PC-3 (cell line): ENCODE data around the gene ARHGEF16. TPM values are rescaled to one million over a fixed set of nuclear protein-coding genes. Genes with fewer than 3 reads are reported as not detected.

Experiments
- ATAC-seq: fragments of 200-7000 bp; cut with Tn5 transposase; 2 replicates; pipeline ENCODE4 v1.9.1; 2020; ENCODE audit warnings: mild to moderate bottlenecking, moderate library complexity
- BruUV-seq: library from RNA; stranded (reverse); fragments of 400-500 nt; replicated peaks from 2 replicates; lab custom pipeline; 2021; lab: Mats Ljungman, UMichigan
- CTCF ChIA-PET: fragments of 300-600 bp; sonication (Branson Sonifier 250); formaldehyde crosslinking; loops from one replicate; lab custom pipeline; 2022; ENCODE audit warnings: antibody characterized with exemption; lab: Charles Lee
- POLR2A ChIA-PET: fragments of 300-600 bp; sonication (Branson Sonifier 250); formaldehyde crosslinking; loops from one replicate; lab custom pipeline; 2022; ENCODE audit warnings: antibody characterized with exemption; ENCODE audit not compliant: unreplicated experiment; lab: Charles Lee
- DNase-seq: peaks from one replicate; pipeline ENCODE4 v3.0.0-alpha.2; 2015
- H2AFZ ChIP-seq: fragments of 300-600 bp; sonication (generic); 2 replicates; pipeline ENCODE4 v1.6.0; 2016; ENCODE audit warnings: antibody characterized with exemption, low read length
- H3F3A ChIP-seq: fragments of 300-600 bp; sonication (generic); one replicate; pipeline ENCODE4 v1.6.0; 2017; ENCODE audit warnings: antibody characterized with exemption, low read length, control low read depth, mild to moderate bottlenecking; ENCODE audit not compliant: unreplicated experiment
- H3K27ac ChIP-seq: fragments of 300-600 bp; sonication (generic); 2 replicates; pipeline ENCODE4 v1.5.1; 2016; ENCODE audit warnings: mild to moderate bottlenecking, low read length
- H3K27me3 ChIP-seq: fragments of 300-600 bp; sonication (generic); 2 replicates; pipeline ENCODE4 v1.6.1; 2016; ENCODE audit warnings: low read length, mixed read lengths
- H3K36me3 ChIP-seq: fragments of 300-600 bp; sonication (generic); 2 replicates; pipeline ENCODE4 v1.6.1; 2016; ENCODE audit warnings: low read depth, mixed run types, low read length, mixed read lengths
- H3K4me1 ChIP-seq: fragments of 300-600 bp; sonication (generic); 2 replicates; pipeline ENCODE4 v1.5.1; 2016; ENCODE audit warnings: low read length; ENCODE audit not compliant: insufficient read depth
- H3K4me2 ChIP-seq: fragments of 300-600 bp; sonication (generic); 2 replicates; pipeline ENCODE4 v1.6.0; 2016; ENCODE audit warnings: low read length
- H3K4me3 ChIP-seq: fragments of 300-600 bp; sonication (generic); 2 replicates; pipeline ENCODE4 v1.5.1; 2016; ENCODE audit warnings: mild to moderate bottlenecking, low read length, mixed read lengths
- H3K79me2 ChIP-seq: fragments of 300-600 bp; sonication (generic); 2 replicates; pipeline ENCODE4 v1.6.1; 2017; ENCODE audit warnings: low read length, mixed read lengths
- H3K9ac ChIP-seq: fragments of 300-600 bp; sonication (generic); 2 replicates; pipeline ENCODE4 v1.6.0; 2016; ENCODE audit warnings: mild to moderate bottlenecking, low read length
- H3K9me2 ChIP-seq: fragments of 300-600 bp; sonication (generic); replicated peaks from 2 replicates; pipeline ENCODE4 v1.6.1; 2016; ENCODE audit warnings: mixed run types, low read length, mixed read lengths
- H3K9me3 ChIP-seq: fragments of 300-600 bp; sonication (generic); 2 replicates; pipeline ENCODE4 v1.6.1; 2016; ENCODE audit warnings: low read length, mixed read lengths
- H4K20me1 ChIP-seq: fragments of 300-600 bp; sonication (generic); 2 replicates; pipeline ENCODE4 v1.6.1; 2016; ENCODE audit warnings: low read length, mixed read lengths
- EZH2 ChIP-seq: fragments of 300-600 bp; sonication (generic); IDR thresholded peaks from one replicate; pipeline ENCODE4 v1.6.1; 2017; ENCODE audit warnings: antibody characterized with exemption, mild to moderate bottlenecking, low read length; ENCODE audit not compliant: unreplicated experiment
- EZH2phosphoT487 ChIP-seq: fragments of 300-600 bp; sonication (generic); IDR thresholded peaks from 2 replicates; pipeline ENCODE4 v1.6.1; 2018; ENCODE audit warnings: mild to moderate bottlenecking, antibody characterized with exemption, low read length, borderline replicate concordance
- intact Hi-C: fragments of 100-400 bp; cut with micrococcal nuclease; formaldehyde crosslinking; loops from 2 replicates; pipeline ENCODE4 v1.9.0; 2023
- total RNA-seq: library from RNA; depleted of rRNA; stranded (reverse); fragments of >200 nt; gene quantifications from 2 replicates; pipeline ENCODE4 v1.2.3, GENCODE V29; 2014
- TF ChIP-seq, protein P1 (sequence below): fragments of 300-600 bp; sonication (generic); conservative IDR thresholded peaks from 2 replicates; pipeline ENCODE4 v1.5.1; 2017; ENCODE audit warnings: antibody characterized with exemption, low read depth, mild to moderate bottlenecking, low read length

The ARHGEF16 gene
- total RNA-seq, 1 experiment from 2014 or later, result 54.3 TPM

DNA sequence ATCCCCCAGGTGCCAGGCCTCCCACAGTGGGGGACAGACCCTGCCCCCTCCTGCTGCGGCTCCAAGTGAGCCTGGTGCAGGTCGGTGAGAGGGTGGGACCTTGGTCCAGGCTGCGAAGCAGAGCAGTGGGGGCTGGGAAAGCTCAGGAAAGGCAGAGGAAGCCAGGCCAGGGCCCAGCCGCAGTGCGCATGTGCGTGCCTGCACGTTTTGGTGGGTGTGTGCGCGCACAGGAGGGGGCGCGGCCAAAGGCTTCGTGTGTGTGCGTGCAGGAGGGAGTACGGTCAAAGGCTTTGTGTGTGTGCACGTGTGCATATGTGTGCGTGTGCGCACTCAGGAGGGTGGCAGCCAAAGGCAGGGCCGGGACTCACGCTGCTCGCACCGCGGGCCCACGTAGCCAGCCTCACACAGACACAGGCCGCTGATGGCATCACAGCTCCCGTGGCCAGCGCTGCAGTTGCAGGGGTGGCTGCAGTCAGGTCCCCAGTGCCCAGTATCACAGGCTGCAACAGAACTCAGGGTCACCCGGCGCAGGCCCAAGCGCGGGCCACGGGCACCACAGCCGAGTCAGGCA, 45.9 kb downstream of the ARHGEF16 start:
- no peak overlapping the region for H3K4me3 ChIP-seq
- no peak for ATAC-seq
- H3F3A ChIP-seq, result no peaks in the 10 kb centered on the region
- no peak overlapping the region for H3K4me2 ChIP-seq
- no peak overlapping the region for H3K27ac ChIP-seq
- H3K36me3 ChIP-seq, result no peaks in the 10 kb centered on the region
- H3K4me1 ChIP-seq, result peaks cover 14% of the 10 kb centered on the region
- H4K20me1 ChIP-seq, result no peaks in the 10 kb centered on the region
- no TSS peak for BruUV-seq
- TF ChIP-seq, protein P1, sequence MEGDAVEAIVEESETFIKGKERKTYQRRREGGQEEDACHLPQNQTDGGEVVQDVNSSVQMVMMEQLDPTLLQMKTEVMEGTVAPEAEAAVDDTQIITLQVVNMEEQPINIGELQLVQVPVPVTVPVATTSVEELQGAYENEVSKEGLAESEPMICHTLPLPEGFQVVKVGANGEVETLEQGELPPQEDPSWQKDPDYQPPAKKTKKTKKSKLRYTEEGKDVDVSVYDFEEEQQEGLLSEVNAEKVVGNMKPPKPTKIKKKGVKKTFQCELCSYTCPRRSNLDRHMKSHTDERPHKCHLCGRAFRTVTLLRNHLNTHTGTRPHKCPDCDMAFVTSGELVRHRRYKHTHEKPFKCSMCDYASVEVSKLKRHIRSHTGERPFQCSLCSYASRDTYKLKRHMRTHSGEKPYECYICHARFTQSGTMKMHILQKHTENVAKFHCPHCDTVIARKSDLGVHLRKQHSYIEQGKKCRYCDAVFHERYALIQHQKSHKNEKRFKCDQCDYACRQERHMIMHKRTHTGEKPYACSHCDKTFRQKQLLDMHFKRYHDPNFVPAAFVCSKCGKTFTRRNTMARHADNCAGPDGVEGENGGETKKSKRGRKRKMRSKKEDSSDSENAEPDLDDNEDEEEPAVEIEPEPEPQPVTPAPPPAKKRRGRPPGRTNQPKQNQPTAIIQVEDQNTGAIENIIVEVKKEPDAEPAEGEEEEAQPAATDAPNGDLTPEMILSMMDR, result no peak
- TF ChIP-seq EZH2phosphoT487, result no peak
- no peaks in the 10 kb centered on the region for H3K9me3 ChIP-seq
- no peaks in the 10 kb centered on the region for H3K9me2 ChIP-seq
- POLR2A ChIA-PET, result no interaction called here
- CTCF ChIA-PET, result no interaction called here
- H3K79me2 ChIP-seq, result no peaks in the 10 kb centered on the region
- H2AFZ ChIP-seq, result no peak overlapping the region
- no peak for DNase-seq
- intact Hi-C loops, result no loop called here
- H3K9ac ChIP-seq, result no peak overlapping the region
- no peaks in the 10 kb centered on the region for H3K27me3 ChIP-seq

DNA sequence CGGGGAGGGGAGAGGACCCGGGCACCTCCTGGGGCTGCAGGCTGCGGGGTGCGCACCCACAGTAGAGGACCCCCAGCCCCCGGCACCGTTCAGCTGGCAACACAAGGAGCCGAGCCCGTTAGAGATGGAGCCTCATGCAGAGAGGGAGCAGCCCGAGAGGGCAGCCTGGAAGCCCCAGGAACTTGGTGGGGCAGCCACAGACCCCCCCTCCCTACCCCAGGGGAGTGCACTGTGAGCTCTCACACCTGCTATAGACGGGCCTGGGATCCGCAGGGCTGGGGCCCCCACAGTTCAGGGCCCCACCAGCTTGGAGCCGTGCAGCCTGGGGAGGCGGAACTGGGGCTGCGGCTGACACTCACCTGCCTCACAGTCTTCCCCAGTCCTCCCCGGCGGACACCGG, 47.0 kb downstream of the ARHGEF16 start:
- no TSS peak for BruUV-seq
- ATAC-seq (no peak), DNase-seq (no peak)
- H3K36me3 ChIP-seq, result no peaks in the 10 kb centered on the region
- H3K9me2 ChIP-seq, result no peaks in the 10 kb centered on the region
- H3K27me3 ChIP-seq, result no peaks in the 10 kb centered on the region
- H3K4me2 ChIP-seq, result no peak overlapping the region
- no peaks in the 10 kb centered on the region for H3K9me3 ChIP-seq
- H3K4me1 ChIP-seq, result peaks cover 14% of the 10 kb centered on the region
- no peak overlapping the region for H3K9ac ChIP-seq
- ChIA-PET CTCF (no interaction called here), POLR2A (no interaction called here)
- no peak overlapping the region for H3K4me3 ChIP-seq
- H3K79me2 ChIP-seq, result no peaks in the 10 kb centered on the region
- H4K20me1 ChIP-seq, result no peaks in the 10 kb centered on the region
- H3F3A ChIP-seq, result no peaks in the 10 kb centered on the region
- H3K27ac ChIP-seq, result no peak overlapping the region
- H2AFZ ChIP-seq, result no peak overlapping the region
- no peak for TF ChIP-seq EZH2
- no peak for TF ChIP-seq EZH2phosphoT487
- TF ChIP-seq, protein P1, result no peak
- intact Hi-C loops, result no loop called here

DNA sequence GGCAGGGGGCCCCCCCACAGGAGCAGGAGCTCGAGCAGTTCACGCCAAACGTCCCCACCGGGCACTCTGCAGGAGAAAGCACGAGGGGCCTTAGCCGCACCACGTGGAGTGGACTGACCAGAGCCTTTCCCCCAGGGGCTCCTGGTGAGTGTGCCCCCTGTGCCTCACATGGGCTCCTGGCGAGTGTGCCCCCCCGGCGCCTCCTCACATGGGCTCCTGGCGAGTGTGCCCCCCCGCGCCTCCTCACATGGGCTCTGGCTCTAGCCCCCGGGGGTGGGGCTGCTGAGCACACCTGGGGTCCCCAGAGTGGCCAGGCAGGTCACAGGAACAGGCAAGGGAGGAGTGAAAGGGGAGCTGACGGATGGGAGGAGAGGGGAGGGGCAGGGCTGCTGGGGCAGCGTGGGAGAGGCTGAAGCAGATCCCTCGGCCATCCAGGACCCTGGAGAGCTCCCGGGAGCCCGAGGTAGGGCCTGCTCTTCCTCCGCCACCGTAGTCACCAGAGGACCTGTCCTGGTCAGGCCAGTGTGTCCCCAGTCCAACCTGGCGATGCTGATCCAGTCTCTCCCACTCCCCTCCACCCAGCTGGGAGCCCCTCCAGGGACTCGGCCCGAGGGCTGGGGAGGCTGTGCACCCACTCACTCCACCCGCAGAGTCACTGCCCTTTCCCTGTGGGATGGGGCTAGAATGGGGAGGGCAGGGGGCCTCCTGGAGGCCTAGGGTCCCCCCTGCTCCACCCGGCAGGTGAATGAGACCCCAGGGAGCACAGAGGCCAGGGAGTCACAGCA, 47.6 kb downstream of the ARHGEF16 start:
- intact Hi-C loops, result no loop called here
- BruUV-seq, result no TSS peak
- H3K27me3 ChIP-seq, result no peaks in the 10 kb centered on the region
- DNase-seq (peak; percentile 51), ATAC-seq (no peak)
- H3K27ac ChIP-seq, result no peak overlapping the region
- peaks cover 14% of the 10 kb centered on the region for H3K4me1 ChIP-seq
- no peak overlapping the region for H3K9ac ChIP-seq
- H3K9me3 ChIP-seq, result no peaks in the 10 kb centered on the region
- ChIA-PET CTCF (no interaction called here), POLR2A (no interaction called here)
- H3K9me2 ChIP-seq, result no peaks in the 10 kb centered on the region
- no peaks in the 10 kb centered on the region for H3K36me3 ChIP-seq
- H4K20me1 ChIP-seq, result no peaks in the 10 kb centered on the region
- no peak overlapping the region for H2AFZ ChIP-seq
- H3F3A ChIP-seq, result no peaks in the 10 kb centered on the region
- no peaks in the 10 kb centered on the region for H3K79me2 ChIP-seq
- TF ChIP-seq, protein P1, result no peak
- TF ChIP-seq EZH2phosphoT487 (no peak), EZH2 (no peak)
- no peak overlapping the region for H3K4me3 ChIP-seq
- H3K4me2 ChIP-seq, result no peak overlapping the region
